Retinal pigment epithelial cell (primary cell): ENCODE measurements around the gene KLK6.
A peak's percentile ranks its signal among the peaks of the same experiment; 100 is the strongest.

Experiments used
- DNase-seq: peaks from one replicate; pipeline ENCODE4 v3.0.0-alpha.2; 2010; ENCODE audit warnings: low read depth
- H3K4me3 ChIP-seq: 2 replicates; pipeline ENCODE4 v1.5.1; 2011; ENCODE audit warnings: mild to moderate bottlenecking, low read length, control low read depth, moderate library complexity
- CTCF ChIP-seq: conservative IDR thresholded peaks from 2 replicates; pipeline ENCODE4 v1.5.1; 2011; ENCODE audit warnings: low read depth, low read length, control low read depth, inconsistent platforms

The KLK6 gene

GRCh38 chr19:50932018-50932689 is 37.2 kb downstream of the KLK6 start:
- DNase-seq, result no peak
- no peak for TF ChIP-seq CTCF
- H3K4me3 ChIP-seq, result no peak overlapping the region

- TF ChIP-seq CTCF, result no peak
- no peak for DNase-seq
- no peak overlapping the region for H3K4me3 ChIP-seq
Observed at GRCh38 chr19:50931023-50931422, 38.4 kb downstream of the KLK6 start.

- H3K4me3 ChIP-seq, result no peak overlapping the region
- no peak for TF ChIP-seq CTCF
- DNase-seq, result no peak
Observed at GRCh38 chr19:50928831-50929230, 40.6 kb downstream of the KLK6 start.

- H3K4me3 ChIP-seq, result no peak overlapping the region
- no peak for TF ChIP-seq CTCF
- DNase-seq, result no peak
Observed at GRCh38 chr19:50926144-50926543, 43.2 kb downstream of the KLK6 start.

GRCh38 chr19:50925734-50926133 is 43.7 kb downstream of the KLK6 start:
- H3K4me3 ChIP-seq, result no peak overlapping the region
- DNase-seq, result no peak
- no peak for TF ChIP-seq CTCF

GRCh38 chr19:50924586-50924985 is 44.8 kb downstream of the KLK6 start:
- no peak for TF ChIP-seq CTCF
- no peak overlapping the region for H3K4me3 ChIP-seq
- DNase-seq, result no peak

GRCh38 chr19:50922317-50922853 is 47.0 kb downstream of the KLK6 start:
- H3K4me3 ChIP-seq, result no peak overlapping the region
- no peak for DNase-seq
- peak; percentile 86 for TF ChIP-seq CTCF
